Brain pericyte (primary cell): ENCODE results near the gene ARHGAP1.
A peak's percentile ranks its signal among the peaks of the same experiment; 100 is the strongest.
"Not testable (repeated sequence)": the region's sequence is repeated elsewhere in the genome, so short reads cannot be mapped to it uniquely, and the experiment has no call there.

ENCODE experiments used
- DNase-seq: peaks from one replicate; pipeline ENCODE4 v3.0.0-alpha.2; 2012; ENCODE audit warnings: low read depth, low spot score

ARHGAP1 gene

DNA sequence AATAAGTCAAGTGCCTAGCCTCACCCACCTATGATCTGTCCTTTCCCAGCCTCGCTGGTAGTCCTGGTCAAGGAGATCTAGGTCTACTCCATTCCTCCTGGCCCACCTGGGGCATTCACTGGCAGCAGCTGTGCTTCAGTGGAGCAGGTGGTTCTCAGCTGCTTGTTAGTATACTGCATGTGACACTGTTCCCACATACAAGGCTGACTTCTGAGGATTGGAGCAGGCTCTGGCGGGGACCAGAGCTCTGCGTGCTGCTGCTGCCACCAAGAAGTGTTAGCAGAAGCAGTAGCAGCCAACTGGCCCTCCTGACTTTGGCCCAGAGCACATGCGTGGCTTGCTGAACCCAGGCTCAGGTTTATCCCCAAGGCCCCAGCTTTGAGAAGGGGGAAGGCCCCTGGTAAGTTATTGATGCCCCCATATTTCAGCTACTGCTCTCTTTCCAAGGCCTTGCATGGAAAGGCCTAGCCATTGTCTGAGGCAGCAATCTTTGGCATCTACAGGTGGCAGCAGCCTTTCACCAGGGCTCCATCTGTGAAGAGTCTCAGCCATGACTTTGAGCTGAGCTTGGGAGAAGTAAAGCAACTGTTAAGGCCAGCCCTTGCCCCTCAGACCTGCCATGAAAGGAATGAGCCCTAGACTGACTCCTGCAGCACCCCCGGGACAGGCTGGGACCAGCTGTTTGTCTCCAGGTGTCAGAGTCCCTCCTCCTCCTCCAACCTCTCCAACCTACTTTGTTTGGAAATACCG, 26.5 kb downstream of the ARHGAP1 start:
- DNase-seq, result no peak

DNA sequence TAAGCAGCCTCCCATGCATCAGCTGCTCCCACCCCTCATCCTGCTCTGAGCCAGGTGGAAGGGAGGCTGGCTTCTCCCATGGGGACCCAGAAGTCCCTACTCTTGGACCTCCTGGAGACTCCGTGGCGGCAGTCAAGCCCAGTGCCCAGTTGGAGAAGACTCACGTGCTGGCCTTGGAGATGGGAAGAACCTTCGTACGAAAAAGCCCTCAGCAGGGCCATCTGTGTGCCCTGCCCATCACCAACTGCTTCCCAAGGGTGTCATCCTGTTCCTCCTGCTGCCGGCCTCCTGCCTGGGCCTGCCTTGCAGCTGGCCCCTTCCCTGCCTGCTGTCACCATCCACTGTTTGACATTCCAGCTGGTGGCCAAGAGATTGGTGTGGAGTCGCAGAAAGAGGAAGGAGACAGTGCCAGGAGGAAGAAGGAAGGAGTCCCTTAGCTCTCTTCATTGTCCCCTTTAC, 28.0 kb downstream of the ARHGAP1 start:
- DNase-seq, result no peak

DNA sequence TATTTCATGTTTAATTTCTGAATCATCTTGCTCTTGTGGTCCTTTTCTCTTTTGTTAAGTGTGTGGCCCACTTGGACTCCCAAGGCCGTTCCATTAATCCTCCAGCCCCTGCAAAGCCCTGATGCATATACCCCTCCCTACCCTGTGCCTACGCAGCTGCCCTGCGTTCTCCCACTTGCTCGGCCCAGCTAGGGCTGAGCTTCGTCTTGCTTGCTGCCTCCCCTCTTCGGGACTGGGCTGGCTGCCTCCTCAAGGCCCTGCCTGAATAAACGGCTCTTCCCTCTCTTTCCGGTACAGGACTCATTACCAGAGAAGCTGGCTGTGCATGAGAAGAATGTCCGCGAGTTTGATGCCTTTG, 28.5 kb downstream of the ARHGAP1 start:
- DNase-seq, result no peak

DNA sequence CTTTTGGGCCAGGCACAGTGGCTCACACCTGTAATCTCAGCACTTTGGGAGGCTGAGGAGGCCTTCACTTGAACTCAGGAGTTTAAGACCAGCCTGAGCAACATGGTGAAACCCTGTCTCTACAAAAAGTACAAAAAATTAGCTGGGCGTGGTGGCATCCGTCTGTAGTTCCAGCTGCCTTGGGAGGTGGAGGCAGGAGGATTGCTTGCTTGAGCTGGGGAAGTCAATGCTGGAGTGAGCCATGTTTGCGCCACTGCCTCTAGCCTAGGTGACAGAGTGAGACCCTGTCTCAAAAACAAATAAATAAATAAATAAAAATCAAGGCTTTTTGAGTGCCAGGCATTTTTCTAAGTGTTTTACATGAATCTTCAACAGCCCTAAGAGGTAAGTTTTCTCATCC, 29.9 kb downstream of the ARHGAP1 start:
- DNase-seq, result not testable (repeated sequence)

DNA sequence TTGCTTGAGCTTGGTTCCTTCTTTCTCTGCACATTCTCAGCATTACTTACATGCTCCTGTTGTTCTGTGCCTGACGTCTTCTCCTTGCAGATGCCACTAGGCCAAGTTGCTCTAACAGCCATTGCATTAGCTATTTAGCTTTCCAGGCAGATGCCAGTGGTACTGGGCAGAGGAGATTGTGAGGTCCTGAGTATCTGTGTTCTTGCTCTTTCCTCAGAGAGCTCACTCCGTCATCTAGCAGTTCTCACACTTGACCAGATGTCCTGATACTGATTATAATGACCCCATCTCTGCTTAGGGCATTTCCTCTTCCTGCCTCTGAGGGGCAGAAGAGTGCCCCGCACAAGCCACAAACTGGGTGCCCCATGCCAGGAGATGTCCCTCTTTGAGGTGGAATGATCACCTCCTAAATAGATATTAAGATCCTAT, 30.7 kb downstream of the ARHGAP1 start:
- DNase-seq, result no peak

DNA sequence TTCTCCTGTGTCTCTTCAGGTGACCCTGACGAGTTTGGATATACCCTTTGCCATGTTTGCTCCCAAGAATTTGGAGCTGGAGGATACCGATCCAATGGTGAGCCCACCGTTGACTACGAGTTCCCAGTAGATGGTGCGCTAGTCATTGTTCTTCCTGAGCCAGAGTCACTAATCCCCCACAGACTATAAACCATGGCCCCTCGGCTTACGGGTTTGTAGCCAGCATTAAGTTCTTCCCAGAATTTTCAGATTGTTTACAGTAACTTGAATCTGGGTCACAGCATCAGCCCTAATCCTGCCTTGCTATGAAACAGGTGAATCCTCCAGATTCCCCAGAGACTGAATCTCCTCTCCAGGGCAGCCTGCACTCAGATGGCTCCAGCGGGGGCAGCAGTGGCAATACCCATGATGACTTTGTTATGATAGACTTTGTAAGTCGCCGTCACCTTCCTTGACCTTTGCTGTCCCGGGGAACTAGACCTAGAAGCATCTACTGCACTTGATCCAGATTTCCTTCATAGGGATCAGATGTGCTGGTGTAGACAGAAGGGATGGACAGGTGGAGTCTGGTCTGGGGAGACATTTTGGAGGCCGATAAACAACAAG, 31.8 kb downstream of the ARHGAP1 start:
- DNase-seq, result no peak

DNA sequence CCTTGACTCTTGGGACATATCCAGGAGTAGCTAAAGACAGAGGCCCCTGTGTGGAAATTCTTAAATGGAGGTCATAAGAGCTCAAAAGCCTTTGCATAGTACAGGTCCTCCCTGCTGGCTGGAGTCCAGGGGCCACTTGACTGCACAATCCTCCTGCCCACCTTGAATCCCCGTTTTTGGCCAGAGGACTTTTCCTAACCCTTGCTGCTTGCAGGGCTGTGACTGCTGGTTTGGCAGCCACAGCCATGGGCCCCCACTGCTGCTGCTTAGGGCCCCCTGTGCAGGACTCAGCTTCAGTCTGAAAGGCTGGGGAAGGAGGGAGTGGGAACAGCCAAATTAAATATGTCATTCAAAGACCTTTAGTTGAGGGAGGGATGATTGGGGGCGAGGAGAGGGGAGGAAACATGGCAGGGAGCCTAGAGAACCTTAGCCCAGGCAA, 33.4 kb downstream of the ARHGAP1 start:
- DNase-seq, result no peak

DNA sequence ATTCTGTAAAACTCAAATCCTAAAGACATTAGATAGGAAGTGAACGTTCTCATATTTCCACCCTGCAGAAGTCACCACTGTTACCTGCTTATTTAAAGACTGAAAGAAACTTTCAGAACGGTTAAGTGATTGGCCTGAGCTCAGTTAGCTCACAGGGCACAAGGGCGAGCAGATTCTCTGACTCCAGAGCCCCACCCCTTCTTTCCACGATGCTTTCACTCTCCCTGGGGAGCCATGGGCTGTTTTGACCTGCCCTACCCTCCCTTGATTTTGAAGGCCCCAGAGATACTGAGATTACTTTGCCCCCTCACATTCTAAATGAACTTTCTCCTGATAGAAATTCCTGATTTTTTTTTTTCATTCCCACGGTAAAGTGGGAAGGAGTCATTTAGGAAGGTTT, 33.9 kb downstream of the ARHGAP1 start:
- DNase-seq, result no peak

DNA sequence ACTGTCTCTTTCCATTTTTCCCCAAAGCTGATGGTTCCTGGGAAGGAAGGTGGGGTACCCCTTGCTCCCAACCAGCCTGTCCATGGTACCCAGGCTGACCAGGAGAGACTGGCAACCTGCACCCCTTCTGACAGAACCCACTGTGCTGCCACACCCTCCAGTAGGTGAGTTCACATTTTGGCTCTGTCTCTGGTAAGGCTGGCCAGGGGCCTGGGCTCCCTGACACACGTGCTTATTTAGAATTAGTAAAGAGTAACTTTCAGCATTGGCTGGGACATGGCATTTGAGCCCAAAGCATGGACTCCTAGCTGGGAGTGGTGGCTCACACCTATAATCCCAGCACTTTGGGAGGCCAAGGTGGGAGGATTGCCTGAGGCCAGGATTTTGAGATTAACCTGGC, 35.1 kb downstream of the ARHGAP1 start:
- no peak for DNase-seq

DNA sequence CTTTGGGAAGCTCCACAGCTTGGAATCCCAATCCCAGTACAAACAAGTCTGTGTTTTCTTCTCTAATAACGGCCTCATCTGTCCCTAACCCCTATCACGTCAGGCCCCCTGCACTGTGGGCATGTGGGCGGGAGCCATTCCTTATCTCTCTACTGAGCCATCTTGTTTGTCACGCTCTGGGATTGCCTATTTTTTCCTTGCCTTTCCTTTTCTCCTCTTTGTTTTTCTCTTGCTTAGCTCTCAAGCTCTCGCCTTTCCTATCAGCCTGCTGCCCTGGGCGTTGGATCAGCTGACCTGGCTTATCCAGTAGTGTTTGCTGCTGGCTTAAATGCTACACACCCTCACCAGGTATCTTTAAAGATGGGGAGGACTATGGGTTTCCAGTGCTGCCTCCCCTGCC, 35.8 kb downstream of the ARHGAP1 start:
- no peak for DNase-seq

DNA sequence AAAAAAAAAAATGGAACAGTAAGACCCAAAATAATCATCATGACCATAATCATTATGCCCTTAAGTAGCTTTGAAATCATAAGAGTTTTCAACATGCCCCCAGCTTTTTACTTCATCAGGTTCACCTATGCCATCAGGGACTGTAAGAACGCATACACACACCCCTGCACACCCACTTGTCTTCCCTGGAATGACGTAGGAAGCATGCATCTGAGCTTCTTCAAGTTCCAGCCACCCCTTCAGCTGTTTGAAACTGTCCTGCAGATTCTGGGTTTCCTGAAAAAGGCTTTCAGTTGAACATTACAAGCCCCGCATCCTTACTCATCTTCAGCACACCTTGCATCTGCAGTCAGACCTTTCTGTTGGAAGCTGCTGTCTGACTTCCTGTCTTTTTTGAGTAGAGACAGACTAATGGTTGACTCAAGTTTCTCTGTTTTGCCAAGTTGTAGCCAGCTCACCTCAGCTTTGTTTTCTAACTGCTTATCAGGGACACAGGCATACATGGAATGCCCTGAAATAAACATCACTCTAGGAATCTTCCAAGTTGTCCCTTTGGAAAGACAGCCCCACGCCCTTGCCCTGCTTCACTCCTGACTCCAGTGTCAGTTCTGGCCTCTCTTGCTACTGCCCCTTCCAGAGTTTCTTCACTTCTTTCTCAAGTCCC, 37.0 kb downstream of the ARHGAP1 start:
- no peak for DNase-seq

DNA sequence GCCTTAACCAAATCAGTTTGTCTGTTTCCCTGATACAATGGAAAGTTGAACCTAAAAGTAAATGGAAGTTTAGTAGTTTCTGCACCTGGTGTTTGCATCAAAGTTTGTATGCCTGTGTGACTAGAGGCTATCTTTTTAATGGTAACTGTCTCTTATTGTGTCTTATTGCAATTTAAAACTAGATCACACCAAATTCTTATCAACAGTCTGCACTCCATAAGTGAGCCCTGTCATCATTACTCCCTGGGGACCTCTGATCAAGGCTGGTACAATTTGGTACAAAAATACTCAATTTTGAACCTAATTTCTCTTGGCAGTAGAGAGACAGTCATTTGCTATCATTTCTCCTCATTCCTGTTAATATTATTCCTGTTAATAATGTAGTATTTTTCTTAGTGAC, 38.1 kb downstream of the ARHGAP1 start:
- no peak for DNase-seq

DNA sequence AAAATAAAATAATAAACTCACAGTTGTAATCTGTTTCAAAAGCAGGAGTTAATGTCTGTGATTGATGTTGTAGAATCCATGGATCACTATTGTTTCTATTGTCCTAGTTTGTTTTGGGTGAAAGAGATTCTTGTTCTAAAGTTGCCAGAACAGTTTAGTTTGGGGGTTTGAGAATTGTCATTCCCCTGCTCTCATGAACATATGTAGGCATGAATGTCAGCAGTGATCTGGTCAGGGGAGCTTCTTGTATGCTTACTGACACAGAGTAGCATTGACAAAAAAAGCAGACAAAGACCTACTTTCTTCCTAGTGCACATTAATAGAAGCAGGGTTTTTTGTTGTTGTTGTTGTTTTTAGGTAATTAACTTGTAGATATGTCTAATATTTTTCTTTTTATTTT, 38.6 kb downstream of the ARHGAP1 start:
- no peak for DNase-seq

DNA sequence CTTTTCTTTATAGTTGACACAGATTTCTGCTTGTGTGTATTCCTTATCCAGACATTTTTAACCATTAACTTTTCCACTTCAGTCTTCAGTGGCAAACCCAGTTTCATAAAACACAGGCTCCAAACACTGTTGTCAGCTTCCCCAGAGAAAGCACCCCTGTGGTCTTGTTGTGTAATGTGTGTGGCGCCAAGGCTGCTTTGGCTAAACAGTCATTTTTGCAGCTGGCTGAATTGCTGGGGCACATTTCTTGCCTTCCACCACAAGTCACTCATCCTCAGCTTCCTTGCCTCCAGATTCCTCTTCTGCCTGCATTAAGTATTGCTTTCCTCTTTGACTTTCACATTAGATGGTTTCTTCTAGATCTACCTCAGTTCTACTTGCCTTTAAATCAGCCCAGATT, 40.5 kb downstream of the ARHGAP1 start:
- DNase-seq, result no peak

DNA sequence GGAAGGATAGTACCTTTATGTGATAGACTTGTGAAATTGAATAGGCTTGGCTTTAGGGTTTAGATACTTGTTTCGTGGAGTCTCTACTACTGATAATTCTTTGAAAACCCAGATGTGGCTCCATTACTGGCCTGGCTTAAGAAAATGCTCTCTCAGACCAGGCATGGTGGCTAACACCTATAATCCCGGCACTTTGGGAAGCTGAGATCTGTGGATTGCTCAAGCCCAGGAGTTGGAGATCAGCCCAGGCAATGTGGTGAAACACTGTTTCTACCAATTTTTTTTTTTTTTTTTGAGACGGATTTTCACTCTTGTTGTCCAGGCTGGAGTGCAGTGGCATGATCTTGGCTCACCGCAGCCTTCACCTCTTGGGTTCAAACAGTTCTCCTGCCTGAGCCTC, 42.2 kb downstream of the ARHGAP1 start:
- DNase-seq, result no peak

DNA sequence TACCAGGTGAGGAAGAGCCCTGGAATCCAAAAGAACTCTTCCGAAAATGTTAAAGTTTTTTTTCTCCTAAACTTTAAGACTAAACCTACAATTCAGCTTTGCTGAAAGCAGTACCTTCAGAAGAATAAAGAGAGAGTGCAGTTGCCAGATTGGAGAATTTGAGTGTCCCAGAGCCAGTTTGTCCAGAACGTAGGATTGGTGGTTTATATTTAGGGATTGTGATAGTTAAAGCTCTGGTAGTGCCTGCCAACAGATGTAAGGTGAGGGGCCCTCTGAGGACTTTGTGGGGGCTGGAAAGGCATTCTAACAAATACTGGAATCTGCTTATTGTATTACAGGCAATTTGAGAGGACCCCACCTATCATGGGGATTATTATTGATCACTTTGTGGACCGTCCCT, 43.2 kb downstream of the ARHGAP1 start:
- DNase-seq, result no peak

DNA sequence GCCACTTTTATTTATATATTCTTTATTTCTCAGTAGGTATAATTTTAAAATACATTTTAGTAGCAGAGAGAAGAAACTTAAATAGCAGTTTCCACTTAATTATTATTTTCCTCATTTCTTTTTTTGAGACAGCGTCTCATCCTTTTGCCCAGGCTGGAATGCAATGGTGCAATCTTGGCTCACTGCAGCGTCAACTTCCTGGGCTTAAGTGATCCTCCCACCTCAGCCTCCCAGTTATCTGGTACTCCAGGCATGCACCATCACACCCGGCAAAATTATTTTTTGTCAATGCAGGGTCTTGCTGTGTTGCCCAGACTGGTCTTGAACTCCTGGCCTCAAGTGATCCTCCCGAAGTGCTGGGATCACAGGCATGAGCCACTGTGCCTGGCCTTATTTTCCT, 44.8 kb downstream of the ARHGAP1 start:
- DNase-seq, result no peak

DNA sequence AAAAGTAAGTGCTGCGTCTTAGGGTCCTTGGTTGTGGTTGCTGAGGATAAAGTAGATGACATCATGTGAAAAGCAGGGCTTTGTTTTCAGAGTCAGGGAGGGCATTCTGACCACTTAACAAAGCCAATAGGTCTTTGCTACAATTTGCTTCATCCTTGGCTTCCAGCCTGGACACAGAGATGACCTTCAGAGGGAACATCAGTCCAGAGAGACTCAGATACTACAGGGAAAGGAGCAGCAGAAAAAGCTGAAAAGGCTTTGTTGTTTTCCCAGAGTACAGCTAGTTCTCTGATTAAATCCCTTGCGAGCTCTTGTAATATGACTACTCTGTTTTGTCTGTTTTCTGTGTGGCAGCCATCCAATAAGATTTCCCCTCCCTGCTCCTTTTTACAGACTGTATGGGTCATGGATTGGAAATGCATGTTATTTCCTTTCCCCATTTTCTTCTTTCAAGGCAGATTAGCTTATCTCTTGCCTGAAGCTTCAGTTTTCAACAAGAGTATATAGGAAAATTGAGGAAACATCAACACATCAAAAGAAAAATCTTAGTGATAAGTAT, 51.2 kb downstream of the ARHGAP1 start:
- peak; percentile 89 for DNase-seq

DNA sequence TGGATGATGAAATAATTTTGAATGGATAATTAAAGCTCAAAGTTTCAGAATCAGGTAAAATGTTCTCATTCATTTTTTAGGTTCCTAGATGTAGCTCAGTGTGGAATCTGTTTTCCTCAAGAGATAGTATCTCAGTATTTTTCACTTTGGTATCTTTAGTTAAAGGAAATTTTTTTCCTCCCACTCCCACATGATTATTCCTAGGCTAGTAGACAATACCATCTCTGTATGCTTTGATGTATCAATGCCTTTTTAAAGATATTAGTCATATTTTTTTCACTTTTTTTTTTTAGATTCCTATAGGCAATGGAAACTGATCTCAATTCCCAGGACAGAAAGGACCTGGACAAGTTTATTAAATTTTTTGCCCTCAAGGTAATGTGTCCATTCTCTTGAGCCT, 56.4 kb downstream of the ARHGAP1 start:
- DNase-seq, result no peak

DNA sequence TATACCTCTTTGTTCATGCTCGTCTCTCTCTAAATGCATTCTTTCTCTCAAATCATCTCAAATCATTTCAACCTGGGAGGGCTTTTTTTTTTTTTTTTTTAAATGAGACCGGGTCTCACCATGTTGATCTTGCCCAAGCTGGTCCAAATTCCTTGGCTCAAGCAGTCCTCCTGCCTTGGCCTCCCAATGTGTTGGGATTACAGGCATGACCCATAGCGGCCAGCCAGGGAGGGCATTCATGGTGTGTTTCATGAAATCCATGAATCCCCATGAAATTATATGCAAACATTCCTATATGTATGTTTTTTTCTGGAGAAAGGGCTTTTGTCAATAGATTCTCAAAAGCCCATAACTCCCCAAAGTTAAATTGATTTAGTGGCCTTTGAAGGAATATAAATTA, 56.9 kb downstream of the ARHGAP1 start:
- no peak for DNase-seq

DNA sequence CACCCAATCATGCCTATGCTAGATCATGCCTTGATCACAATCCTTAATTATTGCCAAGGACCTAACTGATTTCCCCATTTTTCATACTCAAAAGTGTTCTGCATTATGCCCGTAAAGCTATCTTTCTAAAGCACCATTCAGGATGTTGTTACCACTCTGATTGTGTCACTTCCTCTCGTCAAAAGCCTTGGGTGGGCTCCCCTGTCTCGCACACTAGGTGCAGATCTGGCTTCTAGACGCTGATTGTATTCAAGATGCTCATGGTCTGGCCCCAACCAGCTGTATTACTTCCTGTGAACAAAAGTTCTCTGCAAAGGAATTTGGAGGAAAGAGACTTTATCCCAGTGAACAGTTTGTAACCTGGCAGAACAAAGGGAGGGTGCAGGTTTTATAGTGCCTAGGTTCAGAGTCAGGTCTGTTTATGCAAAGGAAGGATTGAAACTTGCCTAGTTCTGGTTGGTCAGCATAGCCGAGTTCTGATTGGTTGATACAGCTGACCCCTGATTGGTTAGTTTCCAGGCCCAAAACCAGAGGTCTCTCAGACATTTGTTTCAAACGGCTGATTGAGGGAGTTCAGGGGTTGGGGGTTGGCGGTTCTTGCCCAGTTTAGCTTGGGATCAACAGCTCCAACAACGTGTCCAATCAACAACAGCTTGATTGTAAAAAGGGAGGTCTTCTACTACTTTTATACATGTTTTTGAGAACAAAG, 57.6 kb downstream of the ARHGAP1 start:
- no peak for DNase-seq

DNA sequence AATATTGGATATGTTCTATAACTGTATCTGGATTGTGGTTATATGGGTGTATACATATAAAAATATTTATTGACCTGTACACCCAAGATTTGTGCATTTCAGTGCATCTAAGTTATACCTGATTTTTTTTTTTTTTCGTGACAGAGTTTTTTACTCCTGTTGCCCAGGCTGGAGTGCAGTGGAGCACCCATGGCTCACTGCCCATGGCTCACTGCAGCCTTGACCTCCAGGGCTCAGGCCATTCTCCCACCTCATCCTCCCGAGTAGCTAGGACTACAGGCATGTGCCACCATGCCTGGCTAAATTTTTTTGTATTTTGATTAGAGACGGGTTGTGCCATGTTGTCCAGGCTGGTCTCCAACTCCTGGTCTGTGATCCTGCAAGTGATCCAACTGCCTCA, 58.8 kb downstream of the ARHGAP1 start:
- no peak for DNase-seq
